Thymus (tissue), 14 donors: Measurements from ENCODE around the gene KRTAP5-5. TPM values are rescaled to one million over a fixed set of nuclear protein-coding genes. Genes with fewer than 3 reads are reported as not detected.
"Not testable (repeated sequence)": the region's sequence is repeated elsewhere in the genome, so short reads cannot be mapped to it uniquely, and the experiment has no call there.

ENCODE experiments used
- DNase-seq, 9 donors: peaks; one replicate each; pipeline ENCODE4 v3.0.0-alpha.2; 2013; ENCODE audit warnings: low spot score in 9 of 9, low read depth in 6 of 9, missing footprints in 1 of 9
- H3K27ac ChIP-seq, 2 donors: one replicate each; pipeline ENCODE4 v1.5.1; 2013; ENCODE audit warnings: control low read depth in 1 of 2, low read depth in 1 of 2, low read length in 1 of 2, mild to moderate bottlenecking in 1 of 2, moderate library complexity in 1 of 2
- H3K27me3 ChIP-seq, 2 donors: one replicate each; pipeline ENCODE4 v1.5.1; 2013; ENCODE audit warnings: low read length in 1 of 2; ENCODE audit not compliant: control insufficient read depth in 2 of 2, insufficient read depth in 1 of 2
- H3K36me3 ChIP-seq, 2 donors: one replicate each; pipeline ENCODE4 v1.5.1; 2013; ENCODE audit warnings: low read length in 1 of 2, mild to moderate bottlenecking in 1 of 2, moderate library complexity in 1 of 2; ENCODE audit not compliant: control insufficient read depth in 2 of 2, insufficient read depth in 2 of 2
- H3K4me1 ChIP-seq, 2 donors: one replicate each; pipeline ENCODE4 v1.5.1; 2013; ENCODE audit warnings: low read length in 2 of 2; ENCODE audit not compliant: control insufficient read depth in 2 of 2, insufficient read depth in 2 of 2
- H3K4me3 ChIP-seq, 2 donors: one replicate each; pipeline ENCODE4 v1.5.1; 2013; ENCODE audit warnings: low read length in 2 of 2, control low read depth in 1 of 2, mild to moderate bottlenecking in 1 of 2
- H3K9me3 ChIP-seq, 2 donors: one replicate each; pipeline ENCODE4 v1.5.1; 2013; ENCODE audit warnings: low read length in 1 of 2, mild to moderate bottlenecking in 1 of 2; ENCODE audit not compliant: control insufficient read depth in 2 of 2, insufficient read depth in 1 of 2
- WGBS: extraction: QIAGEN DNeasy Blood & Tissue Kit; methylation state at CpG from one replicate; pipeline ENCODE4 v1.1.7; 2013; 5-methylcytosine and 5-hydroxymethylcytosine counted together
- long read RNA-seq, 10 donors: transcript quantifications; one replicate each; lab custom pipeline, GENCODE V29; 2026
- polyA plus RNA-seq: library from polyadenylated mRNA; stranded (reverse); fragments of 200-250 nt; gene quantifications from one replicate; pipeline ENCODE4 v1.2.3, GENCODE V29; 2013
- total RNA-seq: library from RNA; stranded (reverse); fragments of 120-200 nt; gene quantifications from one replicate; pipeline ENCODE4 v1.2.4, GENCODE V29; 2013
- donor health status: healthy.

The KRTAP5-5 gene, protein sequence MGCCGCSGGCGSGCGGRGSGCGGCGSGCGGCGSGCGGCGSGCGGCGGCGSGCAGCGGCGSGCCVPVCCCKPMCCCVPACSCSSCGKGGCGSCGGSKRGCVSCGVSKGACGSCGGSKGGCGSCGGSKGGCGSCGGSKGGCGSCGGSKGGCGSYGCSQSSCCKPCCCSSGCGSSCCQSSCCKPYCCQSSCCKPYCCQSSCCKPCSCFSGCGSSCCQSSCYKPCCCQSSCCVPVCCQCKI
- not detected for total RNA-seq
- polyA plus RNA-seq: not detected
- long read RNA-seq, donor 1: 0 reads
- long read RNA-seq, donor 2: 0 reads
- long read RNA-seq, donor 3: 0 reads
- long read RNA-seq, donor 4: 0 reads
- long read RNA-seq, donor 5: 0 reads
- long read RNA-seq, donor 6: 0 reads
- long read RNA-seq, donor 7: 0 reads
- long read RNA-seq, donor 8: 0 reads
- long read RNA-seq, donor 9: 0 reads
- long read RNA-seq, donor 10: 0 reads

GRCh38 chr11:1629326-1630185 is at the start of gene KRTAP5-5:
Gene KRTAP5-5 (plus strand): TSS chr11:1629775. CDS start chr11:1629841, 66 bp downstream.
- Histone ChIP-seq H3K27ac (no peak within 1 kb of the TSS), H3K4me1 (no peaks in the 10 kb centered on the region), H3K27me3 (peaks cover 0 to 47% of the 10 kb centered on the region in 2 donors), H3K4me3 (no peak within 1 kb of the TSS), H3K36me3 (no peaks in the 10 kb centered on the region), H3K9me3 (no peaks in the 10 kb centered on the region)
- 73% methylated on average over 26 of the region's 26 CpGs for WGBS
- DNase-seq: no peak

- 89% methylated on average over 9 of the region's 9 CpGs for WGBS
Measured at GRCh38 chr11:1581976-1582375, 47.6 kb upstream of the KRTAP5-5 start.

GRCh38 chr11:1582909-1583308 is 46.7 kb upstream of the KRTAP5-5 start:
- 68% methylated on average over 2 of the region's 2 CpGs for WGBS
- H3K36me3 ChIP-seq, H3K27ac ChIP-seq, H3K4me3 ChIP-seq, H3K27me3 ChIP-seq, DNase-seq, H3K4me1 ChIP-seq: not testable (repeated sequence)
- H3K9me3 ChIP-seq: peaks cover 2 to 13% of the 10 kb centered on the region in 2 donors

More at GRCh38 chr11:1581976-1582375, 47.6 kb upstream of the KRTAP5-5 start:
- Histone ChIP-seq H3K4me1 (no peaks in the 10 kb centered on the region), H3K27ac (no peak overlapping the region), H3K9me3 (peaks cover 2 to 13% of the 10 kb centered on the region in 2 donors), H3K4me3 (no peak overlapping the region), H3K27me3 (peaks cover 0 to 7% of the 10 kb centered on the region in 2 donors), H3K36me3 (no peaks in the 10 kb centered on the region)
- no peak for DNase-seq

- H3K27me3 ChIP-seq, H3K4me3 ChIP-seq, H3K9me3 ChIP-seq, H3K36me3 ChIP-seq, DNase-seq, H3K27ac ChIP-seq, H3K4me1 ChIP-seq: not testable (repeated sequence)
- 13% methylated on average over 9 of the region's 9 CpGs for WGBS
Measured at GRCh38 chr11:1584661-1585370, 44.8 kb upstream of the KRTAP5-5 start, which contains the start of gene KRTAP5-1. Gene KRTAP5-1 (minus strand): TSS chr11:1585283. CDS start chr11:1585249, 34 bp downstream.

DNA sequence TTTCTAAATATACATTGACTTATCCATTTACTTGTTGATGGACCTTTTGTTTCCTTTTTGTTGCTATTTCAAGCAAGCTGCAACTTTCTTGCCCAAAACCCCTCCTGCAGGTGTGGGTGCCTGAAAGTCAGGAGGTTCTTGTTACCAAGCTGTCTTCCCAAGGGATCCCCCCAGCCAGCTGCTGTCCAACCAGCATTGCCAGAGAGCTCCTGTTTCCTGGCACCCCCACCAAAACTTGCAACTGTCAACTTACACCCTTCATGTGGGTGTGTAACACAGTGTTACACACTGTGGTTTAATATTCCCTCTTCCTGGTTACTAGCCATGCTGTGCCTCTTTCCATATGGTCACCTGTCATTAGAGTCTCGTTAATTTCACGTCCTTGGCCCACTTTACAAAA is 42.9 kb upstream of the KRTAP5-5 start:
- peaks cover 0 to 2% of the 10 kb centered on the region in 2 donors for H3K9me3 ChIP-seq
- WGBS: 81% methylated on average over 2 of the region's 2 CpGs
- DNase-seq: no peak
- H3K27ac ChIP-seq: no peak overlapping the region
- H3K36me3 ChIP-seq: no peaks in the 10 kb centered on the region
- no peak overlapping the region for H3K4me3 ChIP-seq
- peaks cover 0 to 11% of the 10 kb centered on the region in 2 donors for H3K27me3 ChIP-seq
- H3K4me1 ChIP-seq: no peaks in the 10 kb centered on the region

- not testable (repeated sequence) for H3K27ac ChIP-seq, H3K4me1 ChIP-seq, DNase-seq, H3K36me3 ChIP-seq, H3K4me3 ChIP-seq, H3K9me3 ChIP-seq
- 29% methylated on average over 8 of the region's 10 CpGs for WGBS
- peaks cover 0 to 11% of the 10 kb centered on the region in 2 donors for H3K27me3 ChIP-seq
Measured at GRCh38 chr11:1589191-1589963, 40.2 kb upstream of the KRTAP5-5 start.

GRCh38 chr11:1589996-1590395 is 39.6 kb upstream of the KRTAP5-5 start:
- Histone ChIP-seq H3K9me3 (no peaks in the 10 kb centered on the region), H3K36me3 (no peaks in the 10 kb centered on the region), H3K27me3 (peaks cover under 1 to 11% of the 10 kb centered on the region in 2 donors), H3K4me3 (no peak overlapping the region), H3K4me1 (no peaks in the 10 kb centered on the region), H3K27ac (no peak overlapping the region)
- 94% methylated on average over 6 of the region's 6 CpGs for WGBS
- DNase-seq: no peak

DNA sequence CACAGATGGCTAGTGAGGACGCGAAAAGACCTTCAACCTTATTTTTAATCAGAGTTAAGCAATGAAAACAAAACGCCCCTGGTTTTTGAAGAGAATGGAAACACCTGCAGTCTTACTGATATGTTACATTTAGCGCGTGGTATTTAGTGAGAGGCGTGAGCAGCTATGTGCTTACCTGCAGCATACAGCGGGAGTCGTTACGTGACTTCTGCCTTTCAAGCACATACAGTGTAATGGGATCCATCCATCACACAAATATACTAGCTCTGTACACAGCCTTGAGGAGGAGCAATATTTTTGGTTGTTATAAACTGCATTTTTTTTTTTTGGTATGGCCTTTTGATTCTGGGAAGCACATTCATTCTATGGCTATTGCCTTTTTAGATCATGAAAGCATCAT is 36.9 kb upstream of the KRTAP5-5 start:
- no peaks in the 10 kb centered on the region for H3K9me3 ChIP-seq
- H3K27ac ChIP-seq: no peak overlapping the region
- H3K27me3 ChIP-seq: peaks cover 2 to 26% of the 10 kb centered on the region in 2 donors
- no peaks in the 10 kb centered on the region for H3K36me3 ChIP-seq
- DNase-seq: no peak
- H3K4me1 ChIP-seq: no peaks in the 10 kb centered on the region
- 85% methylated on average over 9 of the region's 9 CpGs for WGBS
- H3K4me3 ChIP-seq: no peak overlapping the region
